ENCODE measurements around the gene EMP3.
"Not testable (repeated sequence)": the region's sequence is repeated elsewhere in the genome, so short reads cannot be mapped to it uniquely, and the experiment has no call there.

EMP3 gene, protein sequence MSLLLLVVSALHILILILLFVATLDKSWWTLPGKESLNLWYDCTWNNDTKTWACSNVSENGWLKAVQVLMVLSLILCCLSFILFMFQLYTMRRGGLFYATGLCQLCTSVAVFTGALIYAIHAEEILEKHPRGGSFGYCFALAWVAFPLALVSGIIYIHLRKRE

DNA sequence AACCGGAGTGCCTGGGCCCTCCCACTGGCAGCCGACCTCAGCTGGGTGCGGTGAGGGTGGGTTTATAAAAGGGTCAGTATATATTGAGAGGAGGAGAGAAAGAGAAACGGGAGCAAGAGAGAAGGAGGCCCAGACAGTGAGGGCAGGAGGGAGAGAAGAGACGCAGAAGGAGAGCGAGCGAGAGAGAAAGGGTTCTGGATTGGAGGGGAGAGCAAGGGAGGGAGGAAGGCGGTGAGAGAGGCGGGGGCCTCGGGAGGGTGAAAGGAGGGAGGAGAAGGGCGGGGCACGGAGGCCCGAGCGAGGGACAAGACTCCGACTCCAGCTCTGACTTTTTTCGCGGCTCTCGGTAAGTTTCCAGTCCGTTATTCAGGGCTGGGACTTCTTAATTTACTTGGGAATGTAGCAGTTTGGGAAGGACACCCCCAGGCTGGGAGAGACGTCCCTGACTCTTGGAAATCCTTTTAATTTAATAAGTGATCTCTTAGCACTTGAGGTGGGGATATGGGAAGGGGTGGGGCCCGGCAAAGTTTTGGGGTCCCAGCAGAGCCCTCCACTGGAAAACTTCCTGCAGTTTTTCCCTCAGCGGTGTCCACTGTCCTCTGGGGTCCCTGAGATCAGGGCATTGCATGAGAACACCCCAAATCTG lies at the start of gene EMP3:
Gene EMP3, plus strand, starts transcription at position 288 of the 646 bp plus-strand sequence. CDS start 1,293 bp downstream, outside the sequence.
- Histone ChIP-seq H3K9me3 (ENCODE audit: low read length) (peaks cover 4% of the 10 kb centered on the region), H3K36me3 (ENCODE audit: insufficient read depth, low read length) (no peaks in the 10 kb centered on the region), H3K4me3 (ENCODE audit: low read length) (peak within 1 kb of the TSS; percentile 40), H3K4me1 (ENCODE audit: insufficient read depth, low read length) (peaks cover 15% of the 10 kb centered on the region), H2AFZ (ENCODE audit: low read depth, low read length) (peak within 1 kb of the TSS; percentile 66), H3K27me3 (ENCODE audit: insufficient read depth, low read length) (no peaks in the 10 kb centered on the region)

- Histone ChIP-seq H3K9me3 (ENCODE audit: low read length) (peaks cover 20% of the 10 kb centered on the region), H3K36me3 (ENCODE audit: insufficient read depth, low read length) (peaks cover 40% of the 10 kb centered on the region), H3K27me3 (ENCODE audit: insufficient read depth, low read length) (no peaks in the 10 kb centered on the region), H2AFZ (ENCODE audit: low read depth, low read length) (no peak overlapping the region), H3K4me1 (ENCODE audit: insufficient read depth, low read length) (no peaks in the 10 kb centered on the region), H3K4me3 (ENCODE audit: low read length) (no peak overlapping the region)
Observed at GRCh38 chr19:48279747-48280146, 45.6 kb upstream of the EMP3 start.

GRCh38 chr19:48283908-48284307 lies 41.4 kb upstream of the EMP3 start:
- Histone ChIP-seq H3K9me3 (ENCODE audit: low read length) (peaks cover 34% of the 10 kb centered on the region), H3K36me3 (ENCODE audit: insufficient read depth, low read length) (peaks cover 63% of the 10 kb centered on the region), H3K4me3 (ENCODE audit: low read length) (no peak overlapping the region), H2AFZ (ENCODE audit: low read depth, low read length) (no peak overlapping the region), H3K27me3 (ENCODE audit: insufficient read depth, low read length) (no peaks in the 10 kb centered on the region), H3K4me1 (ENCODE audit: insufficient read depth, low read length) (no peaks in the 10 kb centered on the region)

- peaks cover 34% of the 10 kb centered on the region for H3K9me3 ChIP-seq (ENCODE audit: low read length)
- H2AFZ ChIP-seq (ENCODE audit: low read depth, low read length): no peak overlapping the region
- H3K4me1 ChIP-seq (ENCODE audit: insufficient read depth, low read length): no peaks in the 10 kb centered on the region
- no peaks in the 10 kb centered on the region for H3K27me3 ChIP-seq (ENCODE audit: insufficient read depth, low read length)
- peaks cover 58% of the 10 kb centered on the region for H3K36me3 ChIP-seq (ENCODE audit: insufficient read depth, low read length)
- no peak overlapping the region for H3K4me3 ChIP-seq (ENCODE audit: low read length)
Observed at GRCh38 chr19:48284896-48285295, 40.5 kb upstream of the EMP3 start.

DNA sequence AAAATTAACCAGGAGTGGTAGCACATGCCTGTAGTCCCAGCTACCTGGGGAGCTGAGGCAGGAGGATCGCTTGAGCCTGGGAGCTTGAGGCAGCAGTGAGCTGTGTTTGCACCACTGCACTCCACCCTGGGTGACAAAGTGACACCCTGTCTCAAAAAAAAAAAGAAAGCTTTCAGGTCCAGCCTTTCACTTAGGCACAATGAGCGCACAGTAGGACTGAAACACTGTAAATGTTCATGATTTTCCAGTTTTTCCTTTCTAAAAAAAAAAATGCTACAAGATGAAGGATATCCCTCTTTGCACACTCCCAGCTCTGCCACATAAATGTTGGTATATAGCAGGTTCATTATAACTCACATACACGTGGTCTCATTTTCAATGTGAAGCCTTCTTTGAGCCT lies 37.6 kb upstream of the EMP3 start:
- Histone ChIP-seq H3K9me3 (ENCODE audit: low read length) (peaks cover 25% of the 10 kb centered on the region), H3K36me3 (ENCODE audit: insufficient read depth, low read length) (peaks cover 39% of the 10 kb centered on the region), H2AFZ (ENCODE audit: low read depth, low read length) (no peak overlapping the region), H3K4me3 (ENCODE audit: low read length) (no peak overlapping the region), H3K4me1 (ENCODE audit: insufficient read depth, low read length) (peaks cover 3% of the 10 kb centered on the region), H3K27me3 (ENCODE audit: insufficient read depth, low read length) (no peaks in the 10 kb centered on the region)

DNA sequence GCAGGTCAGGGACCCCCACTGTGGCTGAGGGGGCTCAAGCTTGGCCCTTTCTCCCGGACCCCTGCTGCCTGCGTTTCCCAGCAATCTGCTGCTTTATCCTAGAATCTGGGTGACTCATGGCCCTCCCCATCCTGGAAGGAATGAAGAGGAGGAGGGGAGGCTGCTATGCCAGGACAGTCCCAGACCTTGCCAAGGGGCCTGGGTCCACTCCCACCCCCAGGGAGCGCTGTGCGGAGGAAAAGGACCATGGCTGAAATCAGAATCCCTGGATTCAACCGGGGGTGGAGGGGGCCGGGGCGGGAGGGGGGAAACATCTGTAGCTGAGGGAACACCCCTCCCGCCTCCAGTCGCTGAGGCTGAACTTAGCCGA lies 35.0 kb upstream of the EMP3 start:
- Histone ChIP-seq H3K9me3 (ENCODE audit: low read length) (peaks cover 11% of the 10 kb centered on the region), H3K36me3 (ENCODE audit: insufficient read depth, low read length) (peaks cover 17% of the 10 kb centered on the region), H3K27me3 (ENCODE audit: insufficient read depth, low read length) (no peaks in the 10 kb centered on the region), H2AFZ (ENCODE audit: low read depth, low read length) (no peak overlapping the region), H3K4me3 (ENCODE audit: low read length) (no peak overlapping the region), H3K4me1 (ENCODE audit: insufficient read depth, low read length) (peaks cover 3% of the 10 kb centered on the region)

DNA sequence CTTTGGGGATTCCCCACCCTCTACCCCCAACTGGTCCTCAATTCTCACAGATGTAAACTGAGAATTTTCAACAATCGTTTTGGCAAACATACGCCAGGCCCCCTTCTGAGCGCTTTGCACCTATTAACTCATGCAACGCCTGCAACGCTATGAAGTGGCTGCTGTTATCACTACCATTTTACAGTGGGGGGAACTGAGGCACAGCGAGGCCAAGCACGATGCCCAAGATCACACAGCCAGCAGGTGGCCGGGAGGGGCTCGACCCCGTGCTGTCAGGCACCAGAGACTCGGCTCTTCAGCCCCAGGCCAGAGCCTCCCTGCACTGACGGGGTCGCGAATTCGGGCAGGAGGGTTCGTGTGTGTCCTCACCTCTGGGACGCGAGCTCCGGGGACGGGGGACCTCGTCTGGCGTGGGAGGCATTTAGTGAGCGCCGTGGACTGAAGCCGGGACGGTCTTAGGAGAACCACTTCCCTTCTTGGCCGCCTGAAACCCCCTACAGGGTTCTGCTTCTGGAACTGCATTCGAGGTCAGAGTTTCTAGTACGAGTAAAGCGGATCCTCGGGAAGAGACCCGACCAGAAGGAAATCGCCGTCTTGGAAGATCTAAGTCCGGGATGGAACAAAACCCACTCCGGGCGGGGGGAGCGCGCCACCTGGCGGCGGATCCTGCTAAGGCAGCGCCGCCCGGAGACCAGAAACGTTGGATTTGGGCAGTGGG lies 34.4 kb upstream of the EMP3 start:
- peak overlapping the region; percentile 31 for H3K4me3 ChIP-seq (ENCODE audit: low read length)
- no peaks in the 10 kb centered on the region for H3K27me3 ChIP-seq (ENCODE audit: insufficient read depth, low read length)
- peak overlapping the region; percentile 27 for H2AFZ ChIP-seq (ENCODE audit: low read depth, low read length)
- H3K36me3 ChIP-seq (ENCODE audit: insufficient read depth, low read length): peaks cover 12% of the 10 kb centered on the region
- peaks cover 8% of the 10 kb centered on the region for H3K9me3 ChIP-seq (ENCODE audit: low read length)
- H3K4me1 ChIP-seq (ENCODE audit: insufficient read depth, low read length): peaks cover 3% of the 10 kb centered on the region

DNA sequence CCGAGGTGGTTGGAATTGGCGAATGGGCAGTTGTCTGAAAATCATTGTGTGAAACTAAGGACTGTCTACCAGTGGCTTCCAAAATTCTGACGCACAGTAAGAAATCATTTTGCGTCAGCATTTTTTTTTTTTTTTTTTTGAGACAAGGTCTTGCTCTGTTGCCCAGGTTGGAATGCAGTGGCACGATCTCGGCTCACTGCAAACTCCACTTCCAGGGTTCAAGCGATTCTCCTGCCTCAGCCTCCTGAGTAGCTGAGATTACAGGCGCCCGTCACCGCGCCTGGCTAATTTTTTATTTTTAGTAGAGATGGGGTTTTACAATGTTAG lies 33.9 kb upstream of the EMP3 start:
- not testable (repeated sequence) for H3K4me3 ChIP-seq (ENCODE audit: low read length); H3K9me3 ChIP-seq (ENCODE audit: low read length); H3K27me3 ChIP-seq (ENCODE audit: insufficient read depth, low read length); H2AFZ ChIP-seq (ENCODE audit: low read depth, low read length); H3K36me3 ChIP-seq (ENCODE audit: insufficient read depth, low read length); H3K4me1 ChIP-seq (ENCODE audit: insufficient read depth, low read length)

DNA sequence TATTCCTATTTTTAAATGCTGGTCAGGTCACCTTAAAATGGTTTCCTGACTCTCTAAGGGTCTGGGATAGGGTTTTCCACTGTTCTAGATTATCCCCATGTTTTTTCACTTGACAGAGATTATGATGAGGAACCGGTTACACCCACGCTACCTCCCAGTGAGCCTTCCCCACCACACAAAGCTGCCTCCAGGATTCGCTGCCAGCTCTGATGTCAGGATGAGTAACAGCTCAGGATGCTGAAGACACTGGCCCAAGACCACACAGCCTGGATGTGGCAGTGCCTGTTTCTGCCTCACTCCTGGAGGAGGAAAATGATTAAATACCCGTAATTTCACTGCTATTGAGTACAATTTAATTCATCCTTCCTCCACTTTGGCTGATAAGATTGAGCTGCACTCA lies 32.6 kb upstream of the EMP3 start:
- H3K4me1 ChIP-seq (ENCODE audit: insufficient read depth, low read length): peaks cover 3% of the 10 kb centered on the region
- no peaks in the 10 kb centered on the region for H3K36me3 ChIP-seq (ENCODE audit: insufficient read depth, low read length)
- no peaks in the 10 kb centered on the region for H3K9me3 ChIP-seq (ENCODE audit: low read length)
- no peak overlapping the region for H2AFZ ChIP-seq (ENCODE audit: low read depth, low read length)
- no peak overlapping the region for H3K4me3 ChIP-seq (ENCODE audit: low read length)
- no peaks in the 10 kb centered on the region for H3K27me3 ChIP-seq (ENCODE audit: insufficient read depth, low read length)

DNA sequence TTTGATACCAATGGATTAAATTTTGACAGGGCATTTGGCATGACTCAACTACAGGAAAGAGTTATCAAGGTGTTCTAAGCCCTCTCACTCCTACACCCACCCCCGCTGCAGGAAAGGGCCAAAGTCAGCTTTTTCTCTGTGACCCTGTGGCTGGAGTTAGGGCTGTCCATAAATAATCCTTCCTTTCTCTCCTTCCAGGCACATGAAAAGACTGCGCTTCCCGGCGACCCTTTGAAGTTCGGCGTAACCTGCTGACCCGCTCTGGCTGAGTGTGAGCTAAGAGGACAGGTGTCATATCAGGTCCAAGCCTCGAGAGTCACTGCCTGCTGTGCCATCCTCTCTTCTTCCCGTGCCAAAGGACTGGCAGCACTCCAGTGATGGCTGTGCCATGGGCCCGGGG lies 29.9 kb upstream of the EMP3 start:
- H3K27me3 ChIP-seq (ENCODE audit: insufficient read depth, low read length): no peaks in the 10 kb centered on the region
- H3K36me3 ChIP-seq (ENCODE audit: insufficient read depth, low read length): no peaks in the 10 kb centered on the region
- H2AFZ ChIP-seq (ENCODE audit: low read depth, low read length): no peak overlapping the region
- no peaks in the 10 kb centered on the region for H3K4me1 ChIP-seq (ENCODE audit: insufficient read depth, low read length)
- no peaks in the 10 kb centered on the region for H3K9me3 ChIP-seq (ENCODE audit: low read length)
- H3K4me3 ChIP-seq (ENCODE audit: low read length): no peak overlapping the region

DNA sequence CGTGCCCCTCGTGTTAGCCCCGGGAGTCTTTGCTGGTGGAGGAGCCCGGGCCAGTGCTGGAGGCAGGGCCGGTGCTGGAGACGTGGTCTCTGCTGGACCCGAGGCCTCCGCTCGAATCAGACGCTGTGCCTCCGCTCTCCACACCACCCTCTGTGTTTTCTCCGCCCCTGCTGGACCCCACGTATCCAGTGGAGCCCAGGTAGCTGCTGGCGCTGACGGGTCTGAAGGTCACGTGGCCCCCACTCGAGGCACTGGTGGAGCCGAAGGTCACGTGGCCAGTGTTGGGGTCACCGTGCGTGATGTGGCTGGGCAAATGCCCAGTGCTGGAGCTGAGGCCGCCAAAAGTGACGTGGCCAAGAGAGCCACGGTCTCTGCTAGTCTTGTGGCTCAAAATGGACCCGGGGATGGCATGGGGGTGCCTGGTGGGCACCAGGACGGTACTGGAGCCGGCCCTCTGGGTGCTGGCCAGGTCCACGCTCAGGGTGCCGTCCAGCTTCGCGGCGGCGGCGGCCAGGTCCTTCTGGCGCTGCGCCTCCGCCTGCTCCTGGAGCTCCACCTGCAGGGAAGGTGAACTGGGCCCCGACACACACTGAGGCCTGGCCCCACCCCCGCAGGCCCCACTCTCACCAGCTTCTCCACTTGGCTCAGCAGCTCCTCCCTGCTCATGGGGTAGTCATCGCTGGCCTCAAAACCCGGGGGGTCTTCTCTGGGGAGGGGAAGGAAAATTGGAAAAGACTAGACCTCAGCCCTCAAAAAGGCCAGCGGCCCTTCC lies 28.2 kb upstream of the EMP3 start:
- Histone ChIP-seq H3K4me3 (ENCODE audit: low read length) (no peak overlapping the region), H3K36me3 (ENCODE audit: insufficient read depth, low read length) (no peaks in the 10 kb centered on the region), H3K4me1 (ENCODE audit: insufficient read depth, low read length) (no peaks in the 10 kb centered on the region), H3K27me3 (ENCODE audit: insufficient read depth, low read length) (no peaks in the 10 kb centered on the region), H3K9me3 (ENCODE audit: low read length) (no peaks in the 10 kb centered on the region), H2AFZ (ENCODE audit: low read depth, low read length) (no peak overlapping the region)

DNA sequence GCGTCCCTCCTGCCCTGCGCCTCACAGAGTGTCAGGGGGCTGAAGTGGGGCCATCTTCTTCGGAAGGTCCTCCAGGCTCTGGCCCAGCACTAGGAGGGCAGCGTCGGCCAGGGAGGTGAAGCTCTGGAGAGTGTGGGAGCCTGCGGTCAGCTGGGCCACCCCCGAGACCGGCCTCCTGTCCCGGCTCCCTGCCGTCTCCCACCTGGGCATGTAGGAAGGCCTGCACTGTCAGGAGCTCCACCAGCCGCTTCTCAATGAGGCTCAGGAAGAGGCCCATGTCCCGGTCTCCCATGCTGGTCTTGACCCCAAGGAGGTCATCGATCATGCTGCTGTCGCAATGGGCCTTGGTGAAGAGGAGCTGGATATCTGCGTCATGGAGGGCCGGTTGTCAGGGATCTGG lies 27.4 kb upstream of the EMP3 start:
- H3K4me1 ChIP-seq (ENCODE audit: insufficient read depth, low read length): no peaks in the 10 kb centered on the region
- no peaks in the 10 kb centered on the region for H3K36me3 ChIP-seq (ENCODE audit: insufficient read depth, low read length)
- H3K27me3 ChIP-seq (ENCODE audit: insufficient read depth, low read length): no peaks in the 10 kb centered on the region
- peaks cover 1% of the 10 kb centered on the region for H3K9me3 ChIP-seq (ENCODE audit: low read length)
- H2AFZ ChIP-seq (ENCODE audit: low read depth, low read length): no peak overlapping the region
- H3K4me3 ChIP-seq (ENCODE audit: low read length): no peak overlapping the region

DNA sequence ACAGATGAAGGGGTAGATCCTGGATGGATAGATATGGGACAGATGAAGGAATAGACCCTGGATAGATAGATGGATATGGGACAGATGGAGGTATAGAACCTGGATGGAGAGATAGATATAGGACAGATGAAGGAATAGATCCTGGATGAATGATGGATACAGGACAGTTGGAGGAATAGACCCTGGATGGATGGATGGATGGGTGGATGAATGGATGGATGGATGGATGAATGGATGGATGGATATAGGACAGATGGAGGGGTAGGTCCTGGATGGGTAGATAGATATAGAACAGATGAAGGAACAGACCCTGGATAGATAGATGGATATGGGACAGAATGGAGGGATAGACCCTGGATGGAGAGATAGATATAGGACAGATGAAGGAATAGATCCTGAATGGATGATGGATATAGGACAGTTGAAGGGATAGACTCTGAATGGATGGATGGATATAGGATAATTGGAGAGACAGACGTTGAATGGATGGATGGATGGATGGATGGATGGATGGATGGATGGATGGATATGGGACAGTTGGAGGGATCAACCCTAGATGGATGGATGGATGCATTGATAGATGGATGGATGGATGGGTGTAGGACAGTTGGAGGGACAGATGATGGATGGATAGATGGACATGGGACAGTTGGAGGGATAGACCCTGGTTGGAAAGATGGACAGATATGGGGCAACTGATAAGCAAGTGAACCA lies 23.3 kb upstream of the EMP3 start:
- no peak overlapping the region for H2AFZ ChIP-seq (ENCODE audit: low read depth, low read length)

More for the DNA sequence above, 23.3 kb upstream of the EMP3 start:
- no peaks in the 10 kb centered on the region for H3K27me3 ChIP-seq (ENCODE audit: insufficient read depth, low read length)
- peaks cover 1% of the 10 kb centered on the region for H3K9me3 ChIP-seq (ENCODE audit: low read length)
- H3K36me3 ChIP-seq (ENCODE audit: insufficient read depth, low read length): no peaks in the 10 kb centered on the region
- H3K4me3 ChIP-seq (ENCODE audit: low read length): no peak overlapping the region
- no peaks in the 10 kb centered on the region for H3K4me1 ChIP-seq (ENCODE audit: insufficient read depth, low read length)
